K562 (cell line): ENCODE data around the gene BCAN. TPM values are rescaled to one million over a fixed set of nuclear protein-coding genes. Genes with fewer than 3 reads are reported as not detected.

Experiments
- ATF6 ChIP-seq: sonication (generic); formaldehyde crosslinking; IDR thresholded peaks from 2 replicates; pipeline ENCODE4 v1.4.0; 2020; ENCODE audit warnings: mild to moderate bottlenecking, missing genetic modification reagents
- CBX5 ChIP-seq: IDR thresholded peaks from 2 replicates; pipeline ENCODE4 v1.6.1; 2014; ENCODE audit warnings: low read depth, borderline replicate concordance
- CHD1 ChIP-seq: fragments of 200-600 bp; sonication (generic); IDR thresholded peaks from one replicate; pipeline ENCODE4 v1.6.1; 2012; ENCODE audit warnings: mild to moderate bottlenecking, moderate library complexity, low read length, inconsistent platforms
- ELK1 ChIP-seq: sonication (generic); formaldehyde crosslinking; IDR thresholded peaks from 2 replicates; pipeline ENCODE4 v1.8.1; 2022; ENCODE audit warnings: missing genetic modification reagents
- ETV5 ChIP-seq: sonication (generic); formaldehyde crosslinking; IDR thresholded peaks from 2 replicates; pipeline ENCODE4 v1.4.0; 2020; ENCODE audit warnings: low read depth, mild to moderate bottlenecking, missing genetic modification reagents
- FOSL1 ChIP-seq: fragments of 200-800 bp; sonication (Bioruptor generic); conservative IDR thresholded peaks from 2 replicates; pipeline ENCODE4 v1.6.1; 2016; ENCODE audit warnings: missing genetic modification characterization, missing compliant biosample characterization
- MLLT1 ChIP-seq, 2 experiments: fragments of 450-650 bp; IDR thresholded peaks; 2 replicates each; pipeline ENCODE4 v1.6.1; 2016
- MYC ChIP-seq, 2 experiments: fragments of 250-450 bp in 1 of 2; sonication (Bioruptor Pico) in 1 of 2; IDR thresholded peaks; 2 replicates each; pipeline versions ENCODE4 v1.5.1 to v1.6.1; 2012 to 2021; ENCODE audit warnings: low read depth in 2 of 2, borderline replicate concordance in 1 of 2, improper control_type of control experiment in 1 of 2, low read length in 1 of 2, mild to moderate bottlenecking in 1 of 2, moderate library complexity in 1 of 2
- PBX2 ChIP-seq, 2 experiments: IDR thresholded peaks in 1 of 2; conservative IDR thresholded peaks in 1 of 2; 2 replicates each; pipeline ENCODE4 v1.6.1; 2016; ENCODE audit warnings: low read depth in 2 of 2, mild to moderate bottlenecking in 1 of 2, missing compliant biosample characterization in 1 of 2, missing genetic modification characterization in 1 of 2, moderate library complexity in 1 of 2
- PHB ChIP-seq: fragments of 250-450 bp; sonication (Bioruptor Pico); IDR thresholded peaks from 2 replicates; pipeline ENCODE4 v1.5.0; 2021
- PKNOX1 ChIP-seq: fragments of 450-650 bp; IDR thresholded peaks from 2 replicates; pipeline ENCODE4 v1.6.1; 2016
- ZBTB12 ChIP-seq: fragments of 250-450 bp; sonication (Bioruptor Pico); IDR thresholded peaks from 2 replicates; pipeline ENCODE4 v1.4.0; 2020
- ZBTB49 ChIP-seq: sonication (generic); formaldehyde crosslinking; IDR thresholded peaks from 2 replicates; pipeline ENCODE4 v1.8.0; 2022; ENCODE audit warnings: missing genetic modification reagents, mild to moderate bottlenecking, borderline replicate concordance
- ZNF24 ChIP-seq: fragments of 450-650 bp; IDR thresholded peaks from 2 replicates; pipeline ENCODE4 v1.6.1; 2016
- polyA plus RNA-seq, 8 experiments: library from polyadenylated mRNA; depleted of rRNA in 4 of 8; stranded (reverse) in 5 of 8; unstranded in 3 of 8; fragments of >200 nt; fragmentation: Nextera tagmentation in 2 of 8; fragmentation: Illumina TruSeq in 1 of 8; extraction: Ambion mirVana in 2 of 8; extraction: Trizol in 1 of 8; gene quantifications; 2 replicates each; pipeline versions ENCODE4 v1.2.1 to v1.2.3, GENCODE V29; 2011 to 2014; ENCODE audit warnings: inconsistent platforms in 1 of 8, missing spikeins in 1 of 8
- total RNA-seq, 7 experiments: library from RNA; depleted of rRNA in 6 of 7; stranded (reverse); fragments of >200 nt in 6 of 7; fragmentation: Illumina TruSeq in 2 of 7; extraction: Trizol in 2 of 7; gene quantifications; 2 replicates each; pipeline versions ENCODE4 v1.2.1 to v1.2.3, GENCODE V29; 2011 to 2021; ENCODE audit warnings: low replicate concordance in 1 of 7

Gene BCAN
- total and polyA plus RNA-seq, 9 of the 15 experiments (the other 6 are each of a cell fraction or from before 2014, with no cell fraction given): 0.04 to 0.33 (median 0.14) TPM; not detected in 5

- TF ChIP-seq PHB (CRISPR knock-in tag) (no peak), PBX2 (CRISPR knock-in tag; IDR thresholded peaks at IDR 0.05; ENCODE audit: low read depth) (no peak; the same call in none of the 2 replicates), PBX2 (tag; conservative IDR thresholded peaks at IDR 0.05; ENCODE audit: low read depth) (peak; percentile 76), CBX5 (no peak), CHD1 (no peak), ELK1 (CRISPR knock-in tag) (no peak), ZNF24 (no peak), FOSL1 (no peak), ZBTB12 (CRISPR knock-in tag) (no peak), ZBTB49 (CRISPR knock-in tag) (no peak), ETV5 (CRISPR knock-in tag) (no peak), ATF6 (CRISPR knock-in tag) (no peak), PKNOX1 (peak; percentile 95), MYC (IDR thresholded peaks at IDR 0.05; ENCODE audit: low read depth, low read length) (peak; percentile 32; the same call in 1 of the 2 replicates), MYC (CRISPR knock-in tag; IDR thresholded peaks at IDR 0.05; ENCODE audit: borderline replicate concordance, low read depth) (no peak), MLLT1 (IDR thresholded peaks at IDR 0.05) (no peak)
Observed at GRCh38 chr1:156627313-156627880, 14.5 kb upstream of the BCAN start (continued).
